ENCODE results near the gene OR6N1. TPM values are rescaled to one million over a fixed set of nuclear protein-coding genes. Genes with fewer than 3 reads are reported as not detected.

The OR6N1 gene
- total and polyA plus RNA-seq, 3 donors from 2014 or later: 1.0 TPM; not detected in 2

- no peaks in the 10 kb centered on the region for H3K27me3 ChIP-seq
- WGBS, 2 donors: 83 to 97% methylated on average over 5 of the region's 5 CpGs
- no peak overlapping the region for H3K27ac ChIP-seq
- H3K9me3 ChIP-seq: no peaks in the 10 kb centered on the region
- no peak overlapping the region for H3K4me3 ChIP-seq
- no peaks in the 10 kb centered on the region for H3K36me3 ChIP-seq (ENCODE audit: low read depth, missing control alignments)
- H3K4me1 ChIP-seq: no peaks in the 10 kb centered on the region
- TF ChIP-seq, protein P1, sequence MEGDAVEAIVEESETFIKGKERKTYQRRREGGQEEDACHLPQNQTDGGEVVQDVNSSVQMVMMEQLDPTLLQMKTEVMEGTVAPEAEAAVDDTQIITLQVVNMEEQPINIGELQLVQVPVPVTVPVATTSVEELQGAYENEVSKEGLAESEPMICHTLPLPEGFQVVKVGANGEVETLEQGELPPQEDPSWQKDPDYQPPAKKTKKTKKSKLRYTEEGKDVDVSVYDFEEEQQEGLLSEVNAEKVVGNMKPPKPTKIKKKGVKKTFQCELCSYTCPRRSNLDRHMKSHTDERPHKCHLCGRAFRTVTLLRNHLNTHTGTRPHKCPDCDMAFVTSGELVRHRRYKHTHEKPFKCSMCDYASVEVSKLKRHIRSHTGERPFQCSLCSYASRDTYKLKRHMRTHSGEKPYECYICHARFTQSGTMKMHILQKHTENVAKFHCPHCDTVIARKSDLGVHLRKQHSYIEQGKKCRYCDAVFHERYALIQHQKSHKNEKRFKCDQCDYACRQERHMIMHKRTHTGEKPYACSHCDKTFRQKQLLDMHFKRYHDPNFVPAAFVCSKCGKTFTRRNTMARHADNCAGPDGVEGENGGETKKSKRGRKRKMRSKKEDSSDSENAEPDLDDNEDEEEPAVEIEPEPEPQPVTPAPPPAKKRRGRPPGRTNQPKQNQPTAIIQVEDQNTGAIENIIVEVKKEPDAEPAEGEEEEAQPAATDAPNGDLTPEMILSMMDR (IDR thresholded peaks at IDR 0.05): no peak
- TF ChIP-seq POLR2A (IDR thresholded peaks at IDR 0.05): no peak
- intact Hi-C loops (cut with DNase I; ENCODE audit: low total_unique reads): no loop called here
- no peak for DNase-seq
Observed at GRCh38 chr1:158809862-158810261, 37.9 kb upstream of the OR6N1 start.

DNA sequence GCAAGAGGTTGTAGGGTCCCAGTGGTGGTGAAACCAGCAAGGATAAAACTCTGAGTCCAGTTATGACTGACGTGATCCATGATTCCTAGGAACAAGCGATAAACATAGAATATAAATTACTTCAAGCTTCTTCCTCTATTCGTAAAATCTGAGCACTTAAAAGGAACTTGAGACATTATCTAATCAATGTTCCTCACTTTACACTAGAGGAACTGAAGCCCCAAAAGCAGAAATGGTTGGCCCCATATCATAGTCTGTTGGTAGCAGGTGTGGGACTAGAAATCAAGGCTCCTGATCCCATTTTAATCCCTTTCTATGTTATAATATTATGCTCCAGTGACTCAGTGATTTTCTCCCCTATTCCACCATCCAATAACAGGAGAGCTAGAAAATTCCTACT, 37.3 kb upstream of the OR6N1 start:
- 86 to 88% methylated on average over 3 of the region's 3 CpGs for WGBS, 2 donors
- Histone ChIP-seq H3K4me3 (no peak overlapping the region), H3K27me3 (no peaks in the 10 kb centered on the region), H3K4me1 (no peaks in the 10 kb centered on the region), H3K9me3 (no peaks in the 10 kb centered on the region), H3K36me3 (ENCODE audit: low read depth, missing control alignments) (no peaks in the 10 kb centered on the region), H3K27ac (no peak overlapping the region)
- no peak for DNase-seq
- intact Hi-C loops (cut with DNase I; ENCODE audit: low total_unique reads): no loop called here
- TF ChIP-seq, protein P1 (IDR thresholded peaks at IDR 0.05): no peak
- TF ChIP-seq POLR2A (IDR thresholded peaks at IDR 0.05): no peak

DNA sequence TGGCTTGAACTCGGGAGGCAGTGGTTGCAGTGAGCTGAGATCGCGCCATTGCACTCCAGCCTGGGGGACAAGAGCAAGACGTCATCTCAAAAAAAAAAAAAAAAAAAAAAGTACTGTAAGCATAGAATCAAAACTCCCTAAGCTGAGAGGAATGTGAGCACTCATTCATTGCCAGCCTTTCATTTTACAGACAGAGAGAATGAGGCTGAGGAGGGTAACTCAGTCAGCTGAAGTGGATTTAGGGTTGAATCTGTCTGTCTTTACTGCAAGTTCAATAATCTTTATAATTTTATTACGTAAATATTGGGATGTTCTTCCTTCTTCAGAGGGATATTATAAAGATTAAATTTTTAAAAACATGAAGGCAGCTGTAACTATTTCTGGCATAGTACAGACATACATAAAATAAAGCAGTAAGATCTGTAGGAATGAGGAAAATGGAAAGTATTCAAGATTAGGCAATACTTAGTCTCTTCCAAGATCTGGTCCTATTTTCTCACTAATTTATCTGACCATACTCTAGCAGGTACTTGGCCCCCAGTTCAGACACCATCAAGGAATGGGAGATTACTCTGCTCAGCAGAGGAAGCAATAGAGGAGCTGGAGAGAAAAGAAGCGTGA, 35.0 kb upstream of the OR6N1 start:
- H3K27me3 ChIP-seq: no peaks in the 10 kb centered on the region
- DNase-seq: no peak
- H3K9me3 ChIP-seq: no peaks in the 10 kb centered on the region
- WGBS, 2 donors: 65 to 67% methylated on average over 6 of the region's 6 CpGs
- H3K4me1 ChIP-seq: no peaks in the 10 kb centered on the region
- no peaks in the 10 kb centered on the region for H3K36me3 ChIP-seq (ENCODE audit: low read depth, missing control alignments)
- TF ChIP-seq, protein P1 (IDR thresholded peaks at IDR 0.05): no peak
- TF ChIP-seq POLR2A (IDR thresholded peaks at IDR 0.05): no peak
- H3K4me3 ChIP-seq: no peak overlapping the region
- no peak overlapping the region for H3K27ac ChIP-seq
- intact Hi-C loops (cut with DNase I; ENCODE audit: low total_unique reads): no loop called here

DNA sequence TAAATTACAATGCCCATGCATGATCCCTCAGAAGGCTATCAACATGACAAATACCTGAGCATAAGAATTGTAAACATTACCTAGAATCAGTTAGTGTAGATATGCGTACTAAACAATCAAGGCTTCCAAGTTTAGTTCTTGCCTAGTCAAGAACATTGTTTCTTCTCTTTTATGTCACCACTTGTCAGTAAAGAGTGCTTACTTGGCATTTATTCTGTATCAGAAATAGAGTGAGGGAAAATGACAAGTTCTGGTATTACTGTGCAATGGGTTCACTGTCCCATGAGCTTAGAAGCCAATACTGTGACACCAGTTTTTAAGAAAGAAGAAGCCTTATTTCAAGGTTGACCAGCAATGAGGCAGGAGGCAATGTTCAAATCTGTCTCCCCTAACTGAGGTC, 31.7 kb upstream of the OR6N1 start:
- no peak for DNase-seq
- Histone ChIP-seq H3K4me3 (no peak overlapping the region), H3K9me3 (no peaks in the 10 kb centered on the region), H3K27ac (no peak overlapping the region), H3K27me3 (no peaks in the 10 kb centered on the region), H3K4me1 (no peaks in the 10 kb centered on the region), H3K36me3 (ENCODE audit: low read depth, missing control alignments) (no peaks in the 10 kb centered on the region)
- intact Hi-C loops (cut with DNase I; ENCODE audit: low total_unique reads): no loop called here
- no peak for TF ChIP-seq POLR2A (IDR thresholded peaks at IDR 0.05)
- TF ChIP-seq, protein P1 (IDR thresholded peaks at IDR 0.05): no peak
- WGBS, 2 donors: 84 to 86% methylated on average over 1 of the region's 1 CpG

DNA sequence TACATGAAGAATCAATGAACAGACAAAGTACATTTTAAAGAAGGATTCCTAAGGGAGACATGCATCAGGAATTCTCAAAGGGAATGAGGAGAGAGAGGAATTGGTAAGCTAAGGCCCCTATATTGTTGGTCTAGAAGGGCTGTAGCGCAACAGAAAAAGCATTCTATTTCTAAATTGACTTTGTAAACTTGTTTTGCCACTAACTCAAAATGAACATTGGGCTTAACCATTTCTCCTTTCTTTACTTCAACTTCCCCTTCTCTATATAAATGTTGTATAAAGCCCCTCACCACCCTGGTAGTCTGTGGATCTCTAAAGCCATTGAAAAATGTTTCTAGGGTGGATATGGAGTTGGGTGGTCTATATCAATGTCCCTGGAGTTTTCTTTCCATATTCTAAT, 29.4 kb upstream of the OR6N1 start:
- DNase-seq: no peak

More for the DNA sequence above, 29.4 kb upstream of the OR6N1 start:
- Histone ChIP-seq H3K4me1 (no peaks in the 10 kb centered on the region), H3K27me3 (no peaks in the 10 kb centered on the region), H3K4me3 (no peak overlapping the region), H3K27ac (no peak overlapping the region), H3K9me3 (no peaks in the 10 kb centered on the region), H3K36me3 (ENCODE audit: low read depth, missing control alignments) (no peaks in the 10 kb centered on the region)
- WGBS, 2 donors: 81 to 93% methylated on average over 1 of the region's 1 CpG
- TF ChIP-seq, protein P1 (IDR thresholded peaks at IDR 0.05): no peak
- no peak for TF ChIP-seq POLR2A (IDR thresholded peaks at IDR 0.05)
- intact Hi-C loops (cut with DNase I; ENCODE audit: low total_unique reads): no loop called here

Measured in testis (tissue), 3 donors.